ENCODE results near the gene ADNP2.
A peak's percentile ranks its signal among the peaks of the same experiment; 100 is the strongest.
"Not testable (repeated sequence)": the region's sequence is repeated elsewhere in the genome, so short reads cannot be mapped to it uniquely, and the experiment has no call there.

ADNP2 gene

DNA sequence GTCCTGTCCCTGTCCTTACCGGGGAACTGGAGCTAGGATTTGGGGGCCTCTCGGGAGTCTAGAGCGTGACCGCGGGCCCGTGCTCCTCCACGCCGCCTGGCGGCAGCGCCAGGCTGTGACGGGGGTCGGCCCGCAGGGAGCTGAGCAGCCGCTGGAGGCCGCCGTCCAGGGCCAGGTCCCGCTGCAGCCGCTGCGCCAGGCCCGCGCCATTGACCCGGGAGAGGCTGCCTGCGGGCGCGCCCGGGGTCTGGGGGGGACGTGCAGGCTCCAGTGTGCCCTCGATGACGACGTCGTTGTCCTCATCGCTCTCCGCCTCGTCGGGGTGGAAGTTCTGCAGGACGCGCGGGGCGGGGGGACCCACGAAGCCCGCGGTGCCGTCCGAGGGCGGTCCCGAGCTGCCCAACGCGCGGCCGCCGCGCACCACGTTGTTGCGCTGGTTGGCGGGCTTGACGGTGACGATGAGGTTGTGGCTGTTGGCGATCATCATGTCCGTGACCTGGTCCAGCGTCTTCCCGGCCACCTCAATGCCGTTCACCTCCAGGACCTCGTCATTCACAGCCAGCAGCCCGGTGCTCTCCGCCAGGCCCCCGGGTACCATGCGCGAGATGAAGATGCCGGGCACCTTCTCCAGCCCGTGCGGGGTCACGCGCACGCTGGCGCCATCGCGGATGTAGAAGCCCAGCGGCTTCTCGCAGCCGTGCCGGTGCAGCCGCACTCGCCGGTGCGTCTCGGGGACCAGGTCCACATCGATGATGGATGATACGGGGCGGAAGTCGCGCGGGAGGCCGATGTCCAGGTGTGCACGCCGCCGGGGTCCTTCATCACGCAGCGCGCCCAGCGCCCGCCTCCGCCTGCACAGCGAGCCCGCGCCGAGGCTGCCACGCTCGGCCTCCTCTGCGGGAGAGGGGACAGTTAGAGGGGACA is 50.9 kb downstream of the ADNP2 start:
- peak; percentile 21 to 46 for DNase-seq (ENCODE audit: low read depth in 2 of 2)
- peak overlapping the region in 1 of 2 donors; percentile 17 for H3K4me3 ChIP-seq (replicated peaks in 1 of 2; ENCODE audit: low read depth in 2 of 2, low read length in 2 of 2)

DNA sequence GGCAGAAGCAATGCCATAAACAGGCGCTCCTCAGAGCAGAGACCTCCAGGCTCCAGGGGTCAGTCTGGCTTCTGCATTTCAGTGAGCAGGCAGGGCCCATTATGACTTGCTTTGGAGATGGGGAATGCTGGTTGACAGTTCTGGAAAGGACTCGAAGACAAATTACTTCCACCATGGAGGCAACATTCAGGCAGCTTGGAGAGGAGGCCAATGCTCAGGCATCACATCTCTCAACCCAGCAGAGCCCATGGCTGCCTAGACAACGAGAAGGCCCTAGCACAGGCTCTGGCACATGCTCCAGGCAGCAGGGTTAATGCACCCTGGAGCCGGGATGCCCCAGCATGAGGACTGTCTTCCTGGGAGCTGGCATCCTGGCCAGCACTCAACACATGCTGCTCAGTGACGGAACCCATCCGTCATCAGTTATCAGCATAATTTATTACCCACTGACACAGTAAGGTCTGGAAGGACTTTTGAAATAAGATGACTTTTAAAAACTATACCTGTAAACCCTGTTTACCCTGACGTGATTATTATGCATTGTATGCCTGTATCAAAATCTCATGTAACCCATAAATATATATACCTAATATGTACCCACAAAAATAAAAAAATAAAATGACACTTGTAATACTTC is 52.8 kb downstream of the ADNP2 start:
- DNase-seq (ENCODE audit: low read depth in 2 of 2): no peak
- H3K4me3 ChIP-seq (replicated peaks in 1 of 2; ENCODE audit: low read depth in 2 of 2, low read length in 2 of 2): no peak overlapping the region
- TF ChIP-seq CTCF (IDR thresholded peaks at IDR 0.05; ENCODE audit: low read depth, low read length): no peak

More for the DNA sequence above, 50.9 kb downstream of the ADNP2 start:
- peak; percentile 38 for TF ChIP-seq CTCF (IDR thresholded peaks at IDR 0.05; ENCODE audit: low read depth, low read length)

- no peak overlapping the region for H3K4me3 ChIP-seq (replicated peaks in 1 of 2; ENCODE audit: low read depth in 2 of 2, low read length in 2 of 2)
- DNase-seq (ENCODE audit: low read depth in 2 of 2): no peak
- no peak for TF ChIP-seq CTCF (IDR thresholded peaks at IDR 0.05; ENCODE audit: low read depth, low read length)
Observed at GRCh38 chr18:80163183-80163582, 54.1 kb downstream of the ADNP2 start.

- DNase-seq (ENCODE audit: low read depth in 2 of 2); H3K4me3 ChIP-seq (replicated peaks in 1 of 2; ENCODE audit: low read depth in 2 of 2, low read length in 2 of 2): not testable (repeated sequence)
Observed at GRCh38 chr18:80164727-80165355, 55.8 kb downstream of the ADNP2 start.

GRCh38 chr18:80166240-80166639 is 57.2 kb downstream of the ADNP2 start:
- no peak overlapping the region for H3K4me3 ChIP-seq (replicated peaks in 1 of 2; ENCODE audit: low read depth in 2 of 2, low read length in 2 of 2)
- TF ChIP-seq CTCF (IDR thresholded peaks at IDR 0.05; ENCODE audit: low read depth, low read length): no peak
- no peak for DNase-seq (ENCODE audit: low read depth in 2 of 2)

DNA sequence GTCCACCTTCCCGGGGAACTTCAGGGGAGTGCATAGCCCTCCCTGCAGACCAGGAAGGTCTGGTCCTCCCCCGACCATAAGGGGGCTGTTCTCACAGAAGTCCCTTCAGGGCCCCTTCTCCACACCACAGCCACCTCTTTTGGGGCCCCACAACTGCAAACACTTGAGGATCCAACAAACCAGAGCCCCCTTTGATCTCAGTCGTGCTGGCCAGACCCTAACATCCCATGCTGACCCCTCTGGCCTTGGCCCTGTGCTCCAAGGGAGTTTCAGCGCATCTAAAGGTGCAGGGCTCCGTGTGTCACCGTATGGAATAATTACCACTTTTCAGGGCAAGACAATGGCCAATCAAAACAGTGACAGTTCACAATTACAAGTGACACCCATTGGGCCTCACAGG is 57.7 kb downstream of the ADNP2 start:
- no peak for DNase-seq (ENCODE audit: low read depth in 2 of 2)
- no peak overlapping the region for H3K4me3 ChIP-seq (replicated peaks in 1 of 2; ENCODE audit: low read depth in 2 of 2, low read length in 2 of 2)
- no peak for TF ChIP-seq CTCF (IDR thresholded peaks at IDR 0.05; ENCODE audit: low read depth, low read length)

GRCh38 chr18:80167331-80167730 is 58.3 kb downstream of the ADNP2 start:
- H3K4me3 ChIP-seq (replicated peaks in 1 of 2; ENCODE audit: low read depth in 2 of 2, low read length in 2 of 2): no peak overlapping the region
- DNase-seq (ENCODE audit: low read depth in 2 of 2): no peak
- no peak for TF ChIP-seq CTCF (IDR thresholded peaks at IDR 0.05; ENCODE audit: low read depth, low read length)

Data from cardiac fibroblast (primary cell).